Measurements from ENCODE around the gene UBXN11.

The UBXN11 gene

GRCh38 chr1:26306290-26307229 is at the start of gene UBXN11:
TSS of gene UBXN11 (minus strand) at chr1:26306636. CDS start at chr1:26302883, 3,753 bp downstream.
- DNase-seq = peak; percentile 90

GRCh38 chr1:26356106-26356505 is 49.7 kb upstream of the UBXN11 start:
- no peak for DNase-seq

- DNase-seq = no peak
These were observed 48.5 kb upstream of the UBXN11 start for GRCh38 chr1:26354972-26355371.

GRCh38 chr1:26353976-26354820 is 47.8 kb upstream of the UBXN11 start, which contains the start of gene CRYBG2:
TSS of gene CRYBG2 (minus strand) at chr1:26354130. CDS start at chr1:26346657, 7,473 bp downstream.
- DNase-seq = no peak

GRCh38 chr1:26353210-26353859 is 46.9 kb upstream of the UBXN11 start:
- no peak for DNase-seq

- no peak for DNase-seq
These were observed 45.9 kb upstream of the UBXN11 start for GRCh38 chr1:26352338-26352679.

GRCh38 chr1:26351590-26352337 is 45.3 kb upstream of the UBXN11 start:
- no peak for DNase-seq

GRCh38 chr1:26350701-26351589 is 44.5 kb upstream of the UBXN11 start:
- no peak for DNase-seq

GRCh38 chr1:26350343-26350700 is 43.9 kb upstream of the UBXN11 start:
- DNase-seq = no peak

- DNase-seq = no peak
These were observed 43.4 kb upstream of the UBXN11 start for GRCh38 chr1:26349877-26350244.

- DNase-seq = no peak
These were observed 42.9 kb upstream of the UBXN11 start for GRCh38 chr1:26349188-26349876.

- DNase-seq = no peak
These were observed 40.0 kb upstream of the UBXN11 start for GRCh38 chr1:26346274-26347033.

GRCh38 chr1:26345718-26346117 is 39.3 kb upstream of the UBXN11 start:
- no peak for DNase-seq

GRCh38 chr1:26344147-26344920 is 37.9 kb upstream of the UBXN11 start:
- DNase-seq = no peak

GRCh38 chr1:26340047-26340481 is 33.6 kb upstream of the UBXN11 start:
- DNase-seq = no peak

GRCh38 chr1:26338670-26339069 is 32.2 kb upstream of the UBXN11 start:
- no peak for DNase-seq

- DNase-seq = no peak
These were observed 31.2 kb upstream of the UBXN11 start for GRCh38 chr1:26337625-26338024.

GRCh38 chr1:26337206-26337535 is 30.7 kb upstream of the UBXN11 start:
- no peak for DNase-seq

- peak; percentile 50 for DNase-seq
These were observed 30.2 kb upstream of the UBXN11 start for GRCh38 chr1:26336477-26337205.

All from right forelimb (tissue), 1 donor.